Lower leg skin (tissue), 4 donors: ENCODE measurements around the gene FBXO27. TPM values are rescaled to one million over a fixed set of nuclear protein-coding genes. Genes with fewer than 3 reads are reported as not detected.

ENCODE experiments used
- DNase-seq, 2 donors: peaks; one replicate each; pipeline ENCODE4 v3.0.0-alpha.2; 2019; ENCODE audit warnings: low spot score in 2 of 2
- H3K4me3 ChIP-seq: fragments of 200-600 bp; sonication (generic); 2 replicates; pipeline ENCODE4 v1.5.1; 2017; ENCODE audit warnings: mild to moderate bottlenecking, low read depth; ENCODE audit not compliant: poor library complexity, severe bottlenecking
- CTCF ChIP-seq, 3 donors: fragments of 450-650 bp; IDR thresholded peaks; one replicate each; pipeline ENCODE4 v1.5.1; 2016; ENCODE audit warnings: antibody characterized with exemption in 3 of 3, mild to moderate bottlenecking in 3 of 3, moderate library complexity in 2 of 3
- POLR2A ChIP-seq, 2 donors: fragments of 450-650 bp; IDR thresholded peaks; one replicate each; pipeline ENCODE4 v1.6.1; 2016 to 2017; ENCODE audit warnings: antibody characterized with exemption in 2 of 2, mild to moderate bottlenecking in 1 of 2, moderate library complexity in 1 of 2
- whole genome bisulfite sequencing, 2 donors: methylation state at CpG; one replicate each; pipeline ENCODE4 v1.1.5; 2018; 5-methylcytosine and 5-hydroxymethylcytosine counted together
- intact Hi-C: fragments of 100-400 bp; cut with DNase I; formaldehyde crosslinking; loops from one replicate; pipeline ENCODE4 v1.15.0; 2023; ENCODE audit warnings: low total_unique reads
- total RNA-seq, 4 donors: library from RNA; depleted of rRNA; stranded (reverse); fragments of >200 nt; gene quantifications; one replicate each; pipeline ENCODE4 v1.1.0, GENCODE V29; 2016

Gene FBXO27
- total RNA-seq, 4 donors from 2014 or later = 25.0 to 33.3 (median 29.1) TPM

DNA sequence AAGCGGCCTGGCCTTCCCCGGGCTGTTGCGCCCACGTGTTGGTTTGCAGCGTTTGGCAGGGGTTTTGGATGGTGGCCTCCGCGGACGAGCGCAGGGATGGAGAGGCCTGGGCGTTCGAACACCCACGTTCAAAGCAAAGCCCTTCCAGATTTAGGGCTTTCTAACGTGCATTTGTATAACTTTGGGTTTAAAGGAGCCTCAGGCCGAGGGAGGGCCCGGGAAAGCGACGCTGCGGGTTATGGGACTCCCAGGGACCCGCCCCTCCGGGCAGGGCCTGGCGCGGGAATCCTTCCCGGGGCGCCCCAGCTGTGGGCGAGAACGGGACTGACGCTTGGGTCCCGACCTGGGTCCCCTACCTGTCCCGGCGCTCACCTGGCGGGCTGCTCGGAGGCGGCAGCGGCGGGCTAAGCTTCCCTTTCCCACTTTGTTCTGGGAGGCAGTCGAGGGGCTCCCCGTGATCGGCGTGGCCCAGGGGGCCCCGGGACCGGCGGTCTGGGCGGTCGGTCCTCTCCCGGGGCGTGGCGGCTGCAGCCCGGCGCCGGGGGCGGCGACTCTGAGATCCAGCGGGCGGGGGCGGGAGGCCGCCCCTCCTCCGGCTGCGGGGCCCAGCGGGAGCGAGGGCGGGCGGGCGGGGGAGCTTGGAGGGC, 57.0 kb downstream of the FBXO27 start, which contains the start of gene FBXO17:
Gene FBXO17 (minus strand): TSS at position 529 of the 647 bp plus-strand sequence. CDS start 25,423 bp downstream, outside the sequence.
- DNase-seq = peak; percentile 25 to 90
- H3K4me3 ChIP-seq = peak within 1 kb of the TSS; percentile 36
- 1 to 8% methylated on average over 22 to 31 of the region's 63 CpGs for WGBS, 2 donors
- TF ChIP-seq CTCF (IDR thresholded peaks at IDR 0.05) (no peak), POLR2A (IDR thresholded peaks at IDR 0.05) (no peak)
- intact Hi-C loops = no loop called here

DNA sequence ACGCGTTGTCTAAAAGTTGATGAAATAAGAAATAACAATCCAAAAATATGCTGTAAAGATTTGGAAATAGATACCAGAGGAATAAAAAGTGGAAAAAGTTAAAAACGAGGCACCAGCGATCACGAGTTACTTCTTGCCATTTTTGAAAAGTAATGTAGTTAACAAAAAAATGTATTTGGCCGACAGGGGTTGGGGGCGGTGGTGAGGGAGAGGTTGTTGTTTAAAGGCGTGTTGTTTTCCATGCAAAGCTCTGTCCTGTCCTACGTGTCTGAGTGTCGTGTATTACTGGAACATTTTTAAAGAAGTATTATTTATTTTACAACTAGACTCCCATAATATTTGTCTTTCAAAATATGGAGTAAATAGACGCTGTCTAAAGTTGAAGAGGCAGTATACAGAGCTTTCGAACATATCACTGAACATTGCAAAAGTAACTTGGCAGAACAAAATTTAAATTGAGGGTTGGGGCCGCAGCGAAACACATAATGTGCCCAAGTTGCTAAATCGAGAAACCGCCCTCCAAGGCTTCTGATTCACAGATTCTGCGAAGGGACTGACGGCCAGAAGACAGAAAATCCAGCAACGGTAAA, 57.6 kb downstream of the FBXO27 start:
- peak in 1 of 2 donors; percentile 38 for DNase-seq
- H3K4me3 ChIP-seq = peak overlapping the region; percentile 36
- WGBS, 2 donors = 17 to 20% methylated on average over 19 of the region's 19 CpGs
- TF ChIP-seq CTCF (IDR thresholded peaks at IDR 0.05) (no peak), POLR2A (IDR thresholded peaks at IDR 0.05) (no peak)
- intact Hi-C loops = no loop called here

Other genes starting within 250 kb of the FBXO27 start
- 1,000 to 10,000 TPM; 3,936 to 6,716 (median 4,891) TPM for gene LGALS7B, start 243.3 kb downstream of the FBXO27 start, total RNA-seq
- 1 to 10 TPM; 1.1 to 2.7 (median 1.9) TPM for gene LGALS4, start 219.6 kb downstream of the FBXO27 start, total RNA-seq
- gene ECH1, start 200.8 kb downstream of the FBXO27 start, total RNA-seq = 100 to 1,000 TPM in 2 of 4 donors, 10 to 100 TPM in 2; 59.4 to 197 (median 109) TPM
- 100 to 1,000 TPM; 147 to 203 (median 177) TPM for gene HNRNPL, start 182.6 kb downstream of the FBXO27 start, total RNA-seq
- 10 to 100 TPM in 3 of 4 donors, 1 to 10 TPM in 1; 5.5 to 14.0 (median 11.6) TPM for gene RINL, start 154.3 kb downstream of the FBXO27 start, total RNA-seq
- gene SIRT2, start 132.9 kb downstream of the FBXO27 start, total RNA-seq = 100 to 1,000 TPM in 2 of 4 donors, 10 to 100 TPM in 2; 84.6 to 119 (median 101) TPM
- gene NFKBIB, start 132.6 kb downstream of the FBXO27 start, total RNA-seq = 10 to 100 TPM; 26.9 to 51.2 (median 31.5) TPM
- gene CCER2, start 120.4 kb downstream of the FBXO27 start, total RNA-seq = 1 to 10 TPM; 3.3 to 8.7 (median 3.4) TPM
- gene SARS2, start 101.8 kb downstream of the FBXO27 start, total RNA-seq = 10 to 100 TPM; 11.7 to 23.3 (median 20.0) TPM
- gene MRPS12, start 101.6 kb downstream of the FBXO27 start, total RNA-seq = 10 to 100 TPM; 26.8 to 31.8 (median 30.0) TPM
- gene FBXO17, start 56.8 kb downstream of the FBXO27 start, total RNA-seq = 10 to 100 TPM; 13.2 to 46.5 (median 34.3) TPM
- 10 to 100 TPM; 20.8 to 46.5 (median 29.0) TPM for gene ACP7, start 51.8 kb upstream of the FBXO27 start, total RNA-seq
- gene PAK4, start 93.2 kb upstream of the FBXO27 start, total RNA-seq = 10 to 100 TPM; 30.9 to 65.7 (median 40.1) TPM
- gene NCCRP1, start 164.4 kb upstream of the FBXO27 start, total RNA-seq = 100 to 1,000 TPM; 367 to 798 (median 407) TPM
- not detected for gene SYCN, start 171.7 kb upstream of the FBXO27 start, total RNA-seq
- gene IFNL3, start 212.5 kb upstream of the FBXO27 start, total RNA-seq = not detected
- not detected for gene IFNL4, start 216.3 kb upstream of the FBXO27 start, total RNA-seq
- gene IFNL2, start 235.8 kb upstream of the FBXO27 start, total RNA-seq = not detected